H1 (cell line): ENCODE measurements around the gene YIF1A. TPM values are rescaled to one million over a fixed set of nuclear protein-coding genes. Genes with fewer than 3 reads are reported as not detected.

Experiments used
- CTCF ChIA-PET: fragments of 300-600 bp; sonication (Branson Sonifier 250); formaldehyde crosslinking; loops from one replicate; lab custom pipeline; 2021; ENCODE audit not compliant: partially characterized antibody; lab: Charles Lee
- POLR2A ChIA-PET: fragments of 300-600 bp; sonication (Branson Sonifier 250); formaldehyde crosslinking; loops from one replicate; lab custom pipeline; 2021; ENCODE audit warnings: inconsistent platforms; ENCODE audit not compliant: partially characterized antibody; lab: Charles Lee
- DNase-seq, 2 experiments: peaks; one replicate each; pipeline versions ENCODE4 v3.0.0 to v3.0.0-alpha.2; 2010 to 2022; ENCODE audit warnings: low spot score in 2 of 2, low read depth in 1 of 2, mixed read lengths in 1 of 2
- FAIRE-seq: peaks from 2 replicates; lab custom pipeline; 2011; peaks lifted over from hg19 to GRCh38; lab: Jason Lieb, UNC
- H2AFZ ChIP-seq: 2 replicates; pipeline ENCODE4 v1.8.1; 2012; ENCODE audit warnings: low read length, inconsistent platforms
- H2AK5ac ChIP-seq: 2 replicates; pipeline ENCODE4 v1.6.1; 2013; ENCODE audit warnings: low read depth, low read length
- H2BK120ac ChIP-seq: replicated peaks from 2 replicates; pipeline ENCODE3; 2013; ENCODE audit warnings: low read depth, low read length, inconsistent platforms
- H2BK12ac ChIP-seq: 2 replicates; pipeline ENCODE4 v1.6.1; 2013; ENCODE audit warnings: low read depth, low read length
- H2BK15ac ChIP-seq: 2 replicates; pipeline ENCODE4 v1.6.1; 2013; ENCODE audit warnings: low read length
- H2BK20ac ChIP-seq: 2 replicates; pipeline ENCODE4 v1.6.1; 2013; ENCODE audit warnings: low read length
- H2BK5ac ChIP-seq: 2 replicates; pipeline ENCODE4 v1.6.1; 2013; ENCODE audit warnings: low read depth, low read length
- H3K14ac ChIP-seq: 2 replicates; pipeline ENCODE4 v1.6.1; 2013; ENCODE audit warnings: inconsistent platforms; ENCODE audit not compliant: insufficient read length
- H3K18ac ChIP-seq: 2 replicates; pipeline ENCODE4 v1.6.1; 2013; ENCODE audit warnings: low read length; ENCODE audit errors: extremely low read depth
- H3K23ac ChIP-seq: 2 replicates; pipeline ENCODE4 v1.6.1; 2013; ENCODE audit warnings: inconsistent platforms; ENCODE audit not compliant: insufficient read length
- H3K23me2 ChIP-seq: 2 replicates; pipeline ENCODE4 v1.6.1; 2013; ENCODE audit warnings: low read depth, low read length
- H3K27ac ChIP-seq: 2 replicates; pipeline ENCODE4 v1.6.1; 2011; ENCODE audit warnings: low read depth, low read length, inconsistent platforms
- H3K27me3 ChIP-seq, 4 experiments: replicated peaks in 1 of 4; 1 replicate in 1 of 4; 2 replicates in 3 of 4; pipeline versions ENCODE4 v1.6.1 to v1.8.1; 2011 to 2013; ENCODE audit warnings: low read length in 3 of 4, mild to moderate bottlenecking in 3 of 4, inconsistent platforms in 2 of 4, mixed read lengths in 2 of 4, moderate library complexity in 1 of 4; ENCODE audit not compliant: control insufficient read depth in 3 of 4, insufficient read depth in 3 of 4; ENCODE audit errors: extremely low read depth in 1 of 4
- H3K36me3 ChIP-seq, 4 experiments: 2 replicates each; pipeline versions ENCODE4 v1.6.1 to v1.8.1; 2011 to 2013; ENCODE audit warnings: mild to moderate bottlenecking in 4 of 4, low read length in 3 of 4, moderate library complexity in 2 of 4, control low read depth in 1 of 4, inconsistent platforms in 1 of 4; ENCODE audit not compliant: insufficient read depth in 4 of 4, control insufficient read depth in 2 of 4
- H3K4ac ChIP-seq: replicated peaks from 2 replicates; pipeline ENCODE3; 2013; ENCODE audit warnings: low read length, low read depth, mixed read lengths, inconsistent platforms; ENCODE audit not compliant: insufficient read length
- H3K4me1 ChIP-seq, 4 experiments: replicated peaks in 1 of 4; 1 replicate in 1 of 4; 2 replicates in 3 of 4; pipeline versions ENCODE4 v1.6.1 to v1.8.1; 2011 to 2013; ENCODE audit warnings: low read length in 3 of 4, inconsistent platforms in 2 of 4, mixed read lengths in 1 of 4; ENCODE audit not compliant: insufficient read depth in 4 of 4, control insufficient read depth in 3 of 4
- H3K4me2 ChIP-seq, 2 experiments: 2 replicates each; pipeline versions ENCODE4 v1.6.1 to v1.8.1; 2011 to 2013; ENCODE audit warnings: low read depth in 2 of 2, low read length in 2 of 2, control low read depth in 1 of 2, inconsistent platforms in 1 of 2, mild to moderate bottlenecking in 1 of 2; ENCODE audit not compliant: insufficient read depth in 1 of 2
- H3K4me3 ChIP-seq, 4 experiments: fragments of 200-600, 300-600 bp in 1 of 4; sonication (generic), shearing (Covaris generic), sonication (Bioruptor Twin) in 1 of 4; 2 replicates each; pipeline versions ENCODE4 v1.5.1 to v1.8.1; 2011 to 2016; ENCODE audit warnings: low read length in 4 of 4, low read depth in 3 of 4, control low read depth in 2 of 4, inconsistent platforms in 2 of 4, mild to moderate bottlenecking in 2 of 4, mixed read lengths in 1 of 4, moderate library complexity in 1 of 4; ENCODE audit not compliant: insufficient read depth in 2 of 4; ENCODE audit errors: extremely low read depth in 1 of 4
- H3K56ac ChIP-seq: replicated peaks from 2 replicates; pipeline ENCODE3; 2013; ENCODE audit warnings: low read depth, mild to moderate bottlenecking, mixed read lengths, low read length, inconsistent platforms; ENCODE audit not compliant: insufficient read length
- H3K79me1 ChIP-seq: 2 replicates; pipeline ENCODE4 v1.6.1; 2013; ENCODE audit warnings: low read depth, low read length, control low read depth
- H3K79me2 ChIP-seq, 2 experiments: 2 replicates each; pipeline versions ENCODE4 v1.6.1 to v1.8.1; 2012 to 2013; ENCODE audit warnings: low read length in 2 of 2, mild to moderate bottlenecking in 2 of 2, inconsistent platforms in 1 of 2; ENCODE audit not compliant: insufficient read depth in 2 of 2, control insufficient read depth in 1 of 2
- H3K9ac ChIP-seq, 4 experiments: replicated peaks in 1 of 4; 1 replicate in 1 of 4; 2 replicates in 3 of 4; pipeline versions ENCODE4 v1.6.1 to v1.8.1; 2011 to 2013; ENCODE audit warnings: low read depth in 3 of 4, low read length in 3 of 4, control low read depth in 2 of 4, mild to moderate bottlenecking in 2 of 4, moderate library complexity in 2 of 4, inconsistent platforms in 1 of 4; ENCODE audit errors: extremely low read depth in 1 of 4
- H3K9me3 ChIP-seq, 2 experiments: 2 replicates each; pipeline versions ENCODE4 v1.6.1 to v1.8.1; 2012 to 2013; ENCODE audit warnings: mild to moderate bottlenecking in 2 of 2, moderate library complexity in 2 of 2, control low read depth in 1 of 2, inconsistent platforms in 1 of 2, low read depth in 1 of 2, low read length in 1 of 2, mixed read lengths in 1 of 2; ENCODE audit not compliant: insufficient read depth in 2 of 2
- H4K20me1 ChIP-seq, 2 experiments: replicated peaks in 1 of 2; 2 replicates each; pipeline versions ENCODE3 to v1.8.1; 2011 to 2013; ENCODE audit warnings: inconsistent platforms in 2 of 2, low read length in 2 of 2, mild to moderate bottlenecking in 1 of 2; ENCODE audit not compliant: insufficient read depth in 2 of 2, control insufficient read depth in 1 of 2
- H4K5ac ChIP-seq: 2 replicates; pipeline ENCODE4 v1.6.1; 2013; ENCODE audit warnings: low read length, low read depth, mixed read lengths, inconsistent platforms; ENCODE audit not compliant: insufficient read length
- H4K8ac ChIP-seq: 2 replicates; pipeline ENCODE4 v1.8.0; 2013; ENCODE audit warnings: mild to moderate bottlenecking, moderate library complexity, low read length, inconsistent platforms; ENCODE audit not compliant: insufficient read depth; ENCODE audit errors: extremely low read depth
- H4K91ac ChIP-seq: replicated peaks from 2 replicates; pipeline ENCODE3; 2013; ENCODE audit warnings: low read length, mixed read lengths, inconsistent platforms; ENCODE audit not compliant: insufficient read length
- ATF2 ChIP-seq: IDR thresholded peaks from 2 replicates; pipeline ENCODE4 v1.6.1; 2012; ENCODE audit warnings: low read length, inconsistent platforms
- ATF3 ChIP-seq: IDR thresholded peaks from 2 replicates; pipeline ENCODE4 v1.6.1; 2011; ENCODE audit warnings: low read depth, mild to moderate bottlenecking, low read length; ENCODE audit not compliant: insufficient read depth
- CHD2 ChIP-seq: IDR thresholded peaks from 2 replicates; pipeline ENCODE4 v1.6.1; 2012; ENCODE audit warnings: low read length, improper control_type of control experiment
- CTCF ChIP-seq, 3 experiments: IDR thresholded peaks; 1 replicate in 2 of 3; 2 replicates in 1 of 3; pipeline versions ENCODE4 v1.5.1 to v1.6.1; 2011; ENCODE audit warnings: low read length in 3 of 3, mild to moderate bottlenecking in 3 of 3, inconsistent platforms in 2 of 3, low read depth in 1 of 3, moderate library complexity in 1 of 3; ENCODE audit not compliant: insufficient read depth in 1 of 3; ENCODE audit errors: control extremely low read depth in 1 of 3
- PHF8 ChIP-seq: fragments of 200-600 bp; sonication (generic); conservative IDR thresholded peaks from 2 replicates; pipeline ENCODE4 v1.7.1; 2012; ENCODE audit warnings: low read depth, mild to moderate bottlenecking, inconsistent platforms, low read length, moderate library complexity
- WGBS, 2 experiments: shearing (Covaris generic) in 1 of 2; methylation state at CpG; one replicate each; pipeline versions ENCODE4 v1.1.6 to v1.1.7; 2013 to 2015; ENCODE audit warnings: low lambda C conversion rate in 2 of 2, mixed read lengths in 2 of 2, inconsistent platforms in 1 of 2, low coverage in 1 of 2, missing lambda C conversion rate in 1 of 2; ENCODE audit not compliant: insufficient replicate concordance in 2 of 2, insufficient coverage in 1 of 2, insufficient read length in 1 of 2; ENCODE audit errors: extremely low coverage in 1 of 2, missing lambda C conversion rate in 1 of 2; 5-methylcytosine and 5-hydroxymethylcytosine counted together
- polyA plus RNA-seq, 7 experiments: library from polyadenylated mRNA; depleted of rRNA in 3 of 7; stranded (reverse) in 5 of 7; unstranded in 2 of 7; fragments of >200 nt in 5 of 7; fragments of 200-250 nt in 2 of 7; gene quantifications; 1 replicate in 5 of 7; 2 replicates in 1 of 7; 4 replicates in 1 of 7; pipeline versions ENCODE4 v1.2.1 to v1.2.3, GENCODE V29; 2011 to 2013; ENCODE audit warnings: missing spikeins in 2 of 7, mixed read lengths in 2 of 7
- total RNA-seq: library from RNA; stranded (reverse); fragmentation: NEBNext Ultra II Directional; extraction: Animal tissue kit (Norgen Biotek cat#: 25700); gene quantifications from 2 replicates; pipeline ENCODE4 v1.2.1, GENCODE V29; 2021

Gene YIF1A
- total and polyA plus RNA-seq, 2 of the 8 experiments (the other 6 are each of a cell fraction or from before 2014, with no cell fraction given), result 70.1 to 178 TPM

GRCh38 chr11:66326261-66327111 lies 37.5 kb upstream of the YIF1A start:
- Histone ChIP-seq H4K91ac (no peak overlapping the region), H3K9me3 (no peaks in the 10 kb centered on the region), H4K20me1 (no peaks in the 10 kb centered on the region), H3K23ac (no peak overlapping the region), H3K4me2 (no peak overlapping the region), H3K79me2 (no peaks in the 10 kb centered on the region), H4K8ac (no peak overlapping the region; the same call in 1 of the 2 replicates), H3K56ac (no peak overlapping the region), H3K4me1 (peaks cover 5 to 13% (median 8%) of the 10 kb centered on the region in 4 experiments; a peak in 6 of 7 replicates), H3K27me3 (peaks cover 0 to 7% (median 6%) of the 10 kb centered on the region in 4 experiments; a peak in 3 of 7 replicates), H3K79me1 (no peaks in the 10 kb centered on the region), H3K23me2 (peaks cover 2% of the 10 kb centered on the region; the same call in 1 of the 2 replicates), H2BK120ac (no peak overlapping the region), H3K27ac (no peak overlapping the region), H2BK20ac (no peak overlapping the region), H3K4me3 (no peak overlapping the region), H3K4ac (no peak overlapping the region), H3K14ac (no peak overlapping the region), H2BK12ac (peak overlapping the region; percentile 99; the same call in 1 of the 2 replicates), H3K18ac (no peak overlapping the region; the same call in 1 of the 2 replicates), H3K36me3 (no peaks in the 10 kb centered on the region), H2AFZ (no peak overlapping the region), H4K5ac (no peak overlapping the region), H2BK15ac (peak overlapping the region; percentile 61; the same call in 1 of the 2 replicates), H2BK5ac (peak overlapping the region; percentile 76; the same call in 1 of the 2 replicates), H2AK5ac (no peak overlapping the region), H3K9ac (no peak overlapping the region)
- WGBS, 2 experiments, result 90% methylated on average over 10 of the region's 21 CpGs; no CpG with 5 or more reads in 1 of the 2 experiments
- DNase-seq, result peak in 1 of 2 experiments; percentile 52
- ChIA-PET POLR2A (interaction anchor here (0.6 to 1.8 kb wide), 4 partner anchors 9 to 26 kb away, joined by 3 to 10 read pairs (median 6); partner anchors contain the start of genes CD248 and RIN1), CTCF (interaction anchor here (1.0 to 4.0 kb wide), 4 partner anchors 9 to 14 kb away, joined by 3 to 73 read pairs (median 11); partner anchors contain the start of genes CD248 and RIN1)
- no peak for FAIRE-seq
- no peak for TF ChIP-seq CTCF (IDR thresholded peaks at IDR 0.05; ENCODE audit: control extremely low read depth in 1 of 3, insufficient read depth in 1 of 3, low read depth in 1 of 3, low read length in 3 of 3)
- no peak for TF ChIP-seq CHD2
- no peak for TF ChIP-seq ATF3
- TF ChIP-seq ATF2, result no peak
- no peak for TF ChIP-seq PHF8
